ENCODE measurements around the gene POLD3.

The POLD3 gene

GRCh38 chr11:74644081-74644480, 51.7 kb downstream of the POLD3 start:
- no peak overlapping the region for H3K27ac ChIP-seq (ENCODE audit: low read length)
- H3K4me3 ChIP-seq (ENCODE audit: low read depth in 1 of 2, low read length in 2 of 2): no peak overlapping the region
- H3K27me3 ChIP-seq (ENCODE audit: insufficient read depth, low read length, poor library complexity): no peaks in the 10 kb centered on the region
- no peaks in the 10 kb centered on the region for H3K9me3 ChIP-seq (ENCODE audit: insufficient read depth, low read length, severe bottlenecking)
- no peak overlapping the region for H3K9ac ChIP-seq (ENCODE audit: low read depth, low read length)
- no peaks in the 10 kb centered on the region for H3K79me2 ChIP-seq (ENCODE audit: insufficient read depth, low read length)
- H2AFZ ChIP-seq (ENCODE audit: low read depth, low read length): no peak overlapping the region
- peaks cover 78% of the 10 kb centered on the region for H3K36me3 ChIP-seq (ENCODE audit: insufficient read depth, low read length)
- no peak for DNase-seq
- TF ChIP-seq EZH2 (IDR thresholded peaks at IDR 0.05; ENCODE audit: borderline replicate concordance, low read depth, low read length, severe bottlenecking): no peak
- TF ChIP-seq, protein P1, sequence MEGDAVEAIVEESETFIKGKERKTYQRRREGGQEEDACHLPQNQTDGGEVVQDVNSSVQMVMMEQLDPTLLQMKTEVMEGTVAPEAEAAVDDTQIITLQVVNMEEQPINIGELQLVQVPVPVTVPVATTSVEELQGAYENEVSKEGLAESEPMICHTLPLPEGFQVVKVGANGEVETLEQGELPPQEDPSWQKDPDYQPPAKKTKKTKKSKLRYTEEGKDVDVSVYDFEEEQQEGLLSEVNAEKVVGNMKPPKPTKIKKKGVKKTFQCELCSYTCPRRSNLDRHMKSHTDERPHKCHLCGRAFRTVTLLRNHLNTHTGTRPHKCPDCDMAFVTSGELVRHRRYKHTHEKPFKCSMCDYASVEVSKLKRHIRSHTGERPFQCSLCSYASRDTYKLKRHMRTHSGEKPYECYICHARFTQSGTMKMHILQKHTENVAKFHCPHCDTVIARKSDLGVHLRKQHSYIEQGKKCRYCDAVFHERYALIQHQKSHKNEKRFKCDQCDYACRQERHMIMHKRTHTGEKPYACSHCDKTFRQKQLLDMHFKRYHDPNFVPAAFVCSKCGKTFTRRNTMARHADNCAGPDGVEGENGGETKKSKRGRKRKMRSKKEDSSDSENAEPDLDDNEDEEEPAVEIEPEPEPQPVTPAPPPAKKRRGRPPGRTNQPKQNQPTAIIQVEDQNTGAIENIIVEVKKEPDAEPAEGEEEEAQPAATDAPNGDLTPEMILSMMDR (IDR thresholded peaks at IDR 0.05; ENCODE audit: borderline replicate concordance, extremely low read depth, low read length, poor library complexity, severe bottlenecking): no peak
- no peaks in the 10 kb centered on the region for H3K4me1 ChIP-seq (ENCODE audit: insufficient read depth, low read length)
- no peaks in the 10 kb centered on the region; the same call in 1 of the 2 replicates for H4K20me1 ChIP-seq (ENCODE audit: insufficient read depth, low read length)
- ATAC-seq (ENCODE audit: insufficient read depth, low read depth): no peak
- no peak overlapping the region for H3K4me2 ChIP-seq (ENCODE audit: insufficient read depth, low read length)

DNA sequence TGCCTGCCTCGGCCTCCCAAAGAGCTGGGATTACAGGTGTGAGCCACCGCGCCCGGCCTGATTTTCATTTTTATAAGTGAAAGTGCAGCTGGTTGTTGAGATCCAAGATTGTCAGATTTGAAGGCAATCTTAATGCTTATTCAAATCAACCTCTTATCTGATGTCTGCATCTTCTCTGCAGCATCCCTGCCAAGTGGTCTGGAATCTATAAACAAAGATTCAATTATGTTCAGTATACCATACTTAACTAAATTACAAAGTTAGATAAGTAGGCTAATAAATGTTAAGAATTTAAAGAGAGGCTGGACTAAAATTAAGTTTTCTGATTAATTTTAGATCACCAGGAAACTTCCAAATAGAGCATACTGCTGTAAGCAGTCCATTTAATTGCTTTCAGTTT, 53.8 kb downstream of the POLD3 start:
- H3K27me3 ChIP-seq (ENCODE audit: insufficient read depth, low read length, poor library complexity): no peaks in the 10 kb centered on the region
- no peak overlapping the region for H3K4me2 ChIP-seq (ENCODE audit: insufficient read depth, low read length)
- DNase-seq: no peak
- no peak overlapping the region for H3K9ac ChIP-seq (ENCODE audit: low read depth, low read length)
- H4K20me1 ChIP-seq (ENCODE audit: insufficient read depth, low read length): no peaks in the 10 kb centered on the region; the same call in 1 of the 2 replicates
- H3K9me3 ChIP-seq (ENCODE audit: insufficient read depth, low read length, severe bottlenecking): no peaks in the 10 kb centered on the region
- peaks cover 62% of the 10 kb centered on the region for H3K36me3 ChIP-seq (ENCODE audit: insufficient read depth, low read length)
- H3K4me1 ChIP-seq (ENCODE audit: insufficient read depth, low read length): no peaks in the 10 kb centered on the region
- no peak for ATAC-seq (ENCODE audit: insufficient read depth, low read depth)
- H2AFZ ChIP-seq (ENCODE audit: low read depth, low read length): no peak overlapping the region
- H3K79me2 ChIP-seq (ENCODE audit: insufficient read depth, low read length): no peaks in the 10 kb centered on the region
- TF ChIP-seq, protein P1 (IDR thresholded peaks at IDR 0.05; ENCODE audit: borderline replicate concordance, extremely low read depth, low read length, poor library complexity, severe bottlenecking): no peak
- TF ChIP-seq EZH2 (IDR thresholded peaks at IDR 0.05; ENCODE audit: borderline replicate concordance, low read depth, low read length, severe bottlenecking): no peak
- H3K27ac ChIP-seq (ENCODE audit: low read length): no peak overlapping the region
- H3K4me3 ChIP-seq (ENCODE audit: low read depth in 1 of 2, low read length in 2 of 2): no peak overlapping the region

DNA sequence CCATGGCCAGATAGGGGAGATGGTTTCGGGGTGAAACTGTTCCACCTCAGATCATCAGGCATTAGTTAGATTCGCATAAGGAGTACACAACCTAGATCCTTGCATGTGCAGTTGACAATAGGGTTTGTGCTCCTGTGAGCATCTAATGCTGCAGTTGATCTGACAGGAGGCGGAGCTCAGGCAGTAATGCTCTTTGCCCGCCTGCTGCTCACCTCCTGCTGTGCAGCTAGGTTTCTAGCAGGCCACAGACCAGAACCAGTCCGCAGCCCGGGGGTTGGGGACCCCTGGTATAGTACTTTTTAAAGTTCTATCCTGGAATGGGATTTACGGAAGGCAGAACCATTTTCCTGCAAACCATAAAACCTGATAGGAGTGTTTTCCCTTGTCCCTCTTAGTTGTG, 54.6 kb downstream of the POLD3 start:
- Histone ChIP-seq H3K9ac (ENCODE audit: low read depth, low read length) (no peak overlapping the region), H2AFZ (ENCODE audit: low read depth, low read length) (no peak overlapping the region), H3K36me3 (ENCODE audit: insufficient read depth, low read length) (peaks cover 59% of the 10 kb centered on the region), H3K79me2 (ENCODE audit: insufficient read depth, low read length) (no peaks in the 10 kb centered on the region), H3K27me3 (ENCODE audit: insufficient read depth, low read length, poor library complexity) (no peaks in the 10 kb centered on the region), H3K4me3 (ENCODE audit: low read depth in 1 of 2, low read length in 2 of 2) (no peak overlapping the region), H3K4me2 (ENCODE audit: insufficient read depth, low read length) (no peak overlapping the region), H3K4me1 (ENCODE audit: insufficient read depth, low read length) (no peaks in the 10 kb centered on the region), H4K20me1 (ENCODE audit: insufficient read depth, low read length) (no peaks in the 10 kb centered on the region; the same call in 1 of the 2 replicates), H3K27ac (ENCODE audit: low read length) (no peak overlapping the region), H3K9me3 (ENCODE audit: insufficient read depth, low read length, severe bottlenecking) (no peaks in the 10 kb centered on the region)
- DNase-seq (no peak), ATAC-seq (ENCODE audit: insufficient read depth, low read depth) (no peak)
- TF ChIP-seq, protein P1 (IDR thresholded peaks at IDR 0.05; ENCODE audit: borderline replicate concordance, extremely low read depth, low read length, poor library complexity, severe bottlenecking): no peak
- TF ChIP-seq EZH2 (IDR thresholded peaks at IDR 0.05; ENCODE audit: borderline replicate concordance, low read depth, low read length, severe bottlenecking): no peak

GRCh38 chr11:74647404-74647803, 55.0 kb downstream of the POLD3 start:
- H2AFZ ChIP-seq (ENCODE audit: low read depth, low read length): no peak overlapping the region
- no peak for ATAC-seq (ENCODE audit: insufficient read depth, low read depth)
- no peaks in the 10 kb centered on the region for H3K79me2 ChIP-seq (ENCODE audit: insufficient read depth, low read length)
- H3K27me3 ChIP-seq (ENCODE audit: insufficient read depth, low read length, poor library complexity): no peaks in the 10 kb centered on the region
- TF ChIP-seq EZH2 (IDR thresholded peaks at IDR 0.05; ENCODE audit: borderline replicate concordance, low read depth, low read length, severe bottlenecking): no peak
- TF ChIP-seq, protein P1 (IDR thresholded peaks at IDR 0.05; ENCODE audit: borderline replicate concordance, extremely low read depth, low read length, poor library complexity, severe bottlenecking): no peak
- DNase-seq: no peak
- peaks cover 57% of the 10 kb centered on the region for H3K36me3 ChIP-seq (ENCODE audit: insufficient read depth, low read length)
- no peak overlapping the region for H3K4me2 ChIP-seq (ENCODE audit: insufficient read depth, low read length)
- no peaks in the 10 kb centered on the region for H3K4me1 ChIP-seq (ENCODE audit: insufficient read depth, low read length)
- H4K20me1 ChIP-seq (ENCODE audit: insufficient read depth, low read length): no peaks in the 10 kb centered on the region; the same call in 1 of the 2 replicates
- no peak overlapping the region for H3K9ac ChIP-seq (ENCODE audit: low read depth, low read length)
- H3K4me3 ChIP-seq (ENCODE audit: low read depth in 1 of 2, low read length in 2 of 2): no peak overlapping the region
- H3K9me3 ChIP-seq (ENCODE audit: insufficient read depth, low read length, severe bottlenecking): no peaks in the 10 kb centered on the region
- no peak overlapping the region for H3K27ac ChIP-seq (ENCODE audit: low read length)

All from DND-41 (cell line).